Keratinocyte (primary cell): ENCODE measurements around the gene MAG. TPM values are rescaled to one million over a fixed set of nuclear protein-coding genes. Genes with fewer than 3 reads are reported as not detected.

Experiments
- DNase-seq: peaks from one replicate; pipeline ENCODE4 v3.0.0-alpha.2; 2011; ENCODE audit warnings: low read depth, missing footprints, low spot score
- FAIRE-seq: peaks from 2 replicates; lab custom pipeline; 2011; peaks lifted over from hg19 to GRCh38; lab: Jason Lieb, UNC
- H2AFZ ChIP-seq: 2 replicates; pipeline ENCODE4 v1.6.0; 2012; ENCODE audit warnings: low read length, control low read depth, inconsistent platforms; ENCODE audit not compliant: control insufficient read depth
- H3K27ac ChIP-seq: 2 replicates; pipeline ENCODE4 v1.5.1; 2011; ENCODE audit warnings: low read length; ENCODE audit not compliant: control insufficient read depth, insufficient read depth
- H3K27me3 ChIP-seq: 3 replicates; pipeline ENCODE4 v1.6.0; 2011; ENCODE audit warnings: low read length; ENCODE audit not compliant: control insufficient read depth, insufficient read depth; ENCODE audit errors: extremely low read depth
- H3K36me3 ChIP-seq, 2 experiments: 2 replicates in 1 of 2; 3 replicates in 1 of 2; pipeline ENCODE4 v1.5.1; 2011; ENCODE audit warnings: low read length in 2 of 2, mild to moderate bottlenecking in 1 of 2; ENCODE audit not compliant: control insufficient read depth in 2 of 2, insufficient read depth in 2 of 2; ENCODE audit errors: extremely low read depth in 1 of 2
- H3K4me1 ChIP-seq: 3 replicates; pipeline ENCODE4 v1.5.1; 2011; ENCODE audit warnings: low read length; ENCODE audit not compliant: control insufficient read depth, insufficient read depth; ENCODE audit errors: extremely low read depth
- H3K4me2 ChIP-seq: 3 replicates; pipeline ENCODE4 v1.6.0; 2011; ENCODE audit warnings: low read depth, low read length; ENCODE audit not compliant: control insufficient read depth, insufficient read depth; ENCODE audit errors: extremely low read depth
- H3K4me3 ChIP-seq, 3 experiments: fragments of 200-600 bp in 1 of 3; sonication (generic) in 1 of 3; 2 replicates in 2 of 3; 3 replicates in 1 of 3; pipeline ENCODE4 v1.5.1; 2011 to 2016; ENCODE audit warnings: low read length in 3 of 3, mild to moderate bottlenecking in 3 of 3, control low read depth in 2 of 3, inconsistent platforms in 1 of 3, low read depth in 1 of 3, mixed read lengths in 1 of 3, mixed run types in 1 of 3, moderate library complexity in 1 of 3; ENCODE audit not compliant: control insufficient read depth in 2 of 3, insufficient read depth in 2 of 3; ENCODE audit errors: extremely low read depth in 1 of 3
- H3K79me2 ChIP-seq: 2 replicates; pipeline ENCODE4 v1.6.0; 2012; ENCODE audit warnings: low read length; ENCODE audit not compliant: control insufficient read depth, insufficient read depth
- H3K9ac ChIP-seq: 3 replicates; pipeline ENCODE4 v1.6.0; 2011; ENCODE audit warnings: low read length; ENCODE audit not compliant: control insufficient read depth, insufficient read depth; ENCODE audit errors: extremely low read depth
- H3K9me1 ChIP-seq: 3 replicates; pipeline ENCODE4 v1.6.0; 2011; ENCODE audit warnings: low read length; ENCODE audit not compliant: control insufficient read depth, insufficient read depth; ENCODE audit errors: extremely low read depth
- H3K9me3 ChIP-seq: 2 replicates; pipeline ENCODE4 v1.5.1; 2012; ENCODE audit warnings: low read depth, low read length; ENCODE audit not compliant: control insufficient read depth
- H4K20me1 ChIP-seq: 3 replicates; pipeline ENCODE4 v1.6.0; 2011; ENCODE audit warnings: low read length; ENCODE audit not compliant: control insufficient read depth, insufficient read depth; ENCODE audit errors: extremely low read depth
- EZH2 ChIP-seq: IDR thresholded peaks from one replicate; pipeline ENCODE4 v1.6.1; 2012; ENCODE audit warnings: inconsistent platforms, mild to moderate bottlenecking, low read length, moderate library complexity
- dilution Hi-C: fragments of 300-500 bp; cut with MboI; formaldehyde crosslinking; loops from one replicate; pipeline ENCODE4 v1.7.0; 2020; ENCODE audit warnings: low sequenced_read_pairs; ENCODE audit not compliant: extremely low pct_ligation_motif_present
- polyA plus RNA-seq, 5 experiments: library from polyadenylated mRNA; depleted of rRNA in 3 of 5; stranded (reverse) in 3 of 5; stranded (forward) in 1 of 5; unstranded in 1 of 5; fragments of >200 nt; gene quantifications; 1 replicate in 1 of 5; 2 replicates in 3 of 5; 3 replicates in 1 of 5; pipeline versions ENCODE4 v1.2.1 to v1.2.3, GENCODE V29; 2011 to 2012; ENCODE audit warnings: missing spikeins in 2 of 5, low read depth in 1 of 5, low replicate concordance in 1 of 5
- TF ChIP-seq, protein P1 (sequence below), 3 experiments: IDR thresholded peaks in 1 of 3; conservative IDR thresholded peaks in 1 of 3; optimal IDR thresholded peaks in 1 of 3; 2 replicates in 2 of 3; 3 replicates in 1 of 3; pipeline versions ENCODE3 to v1.5.1; 2011; ENCODE audit warnings: low read length in 3 of 3, mild to moderate bottlenecking in 3 of 3, moderate library complexity in 2 of 3, control low read depth in 1 of 3, inconsistent platforms in 1 of 3; ENCODE audit not compliant: insufficient read depth in 2 of 3; ENCODE audit errors: extremely low read depth in 1 of 3

Gene MAG
- polyA plus RNA-seq, 1 donor (not counting 4 experiments of a cell fraction or from before 2014, with no cell fraction given), result not detected

DNA sequence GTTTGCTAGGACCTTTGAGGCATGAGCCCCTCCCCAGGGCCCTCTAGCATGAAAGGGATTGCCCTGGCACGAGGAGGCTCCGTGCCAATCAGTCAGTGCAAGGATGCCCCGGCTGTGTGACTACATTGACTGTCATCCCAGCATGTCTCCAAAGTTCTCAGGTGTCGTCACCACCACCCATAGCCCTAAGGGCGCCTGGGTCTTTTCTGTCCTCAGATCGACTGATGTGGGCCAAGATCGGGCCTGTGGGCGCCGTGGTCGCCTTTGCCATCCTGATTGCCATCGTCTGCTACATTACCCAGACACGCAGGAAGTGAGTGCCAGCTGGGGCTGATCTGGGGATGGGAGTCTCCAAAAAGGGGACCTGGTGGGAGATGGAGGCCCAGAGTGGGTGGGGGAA is 18.4 kb downstream of the MAG start:
- H4K20me1 ChIP-seq, result no peaks in the 10 kb centered on the region
- no peak overlapping the region for H3K9ac ChIP-seq
- no peaks in the 10 kb centered on the region for H3K36me3 ChIP-seq
- no peak overlapping the region for H2AFZ ChIP-seq
- no peak overlapping the region for H3K4me3 ChIP-seq
- FAIRE-seq (no peak), DNase-seq (no peak)
- no peaks in the 10 kb centered on the region for H3K79me2 ChIP-seq
- H3K27ac ChIP-seq, result no peak overlapping the region
- H3K4me1 ChIP-seq, result peaks cover 5% of the 10 kb centered on the region
- no peaks in the 10 kb centered on the region for H3K9me1 ChIP-seq
- dilution Hi-C loops, result no loop called here
- H3K27me3 ChIP-seq, result peaks cover 3% of the 10 kb centered on the region
- no peaks in the 10 kb centered on the region for H3K9me3 ChIP-seq
- TF ChIP-seq EZH2, result no peak
- TF ChIP-seq, protein P1, sequence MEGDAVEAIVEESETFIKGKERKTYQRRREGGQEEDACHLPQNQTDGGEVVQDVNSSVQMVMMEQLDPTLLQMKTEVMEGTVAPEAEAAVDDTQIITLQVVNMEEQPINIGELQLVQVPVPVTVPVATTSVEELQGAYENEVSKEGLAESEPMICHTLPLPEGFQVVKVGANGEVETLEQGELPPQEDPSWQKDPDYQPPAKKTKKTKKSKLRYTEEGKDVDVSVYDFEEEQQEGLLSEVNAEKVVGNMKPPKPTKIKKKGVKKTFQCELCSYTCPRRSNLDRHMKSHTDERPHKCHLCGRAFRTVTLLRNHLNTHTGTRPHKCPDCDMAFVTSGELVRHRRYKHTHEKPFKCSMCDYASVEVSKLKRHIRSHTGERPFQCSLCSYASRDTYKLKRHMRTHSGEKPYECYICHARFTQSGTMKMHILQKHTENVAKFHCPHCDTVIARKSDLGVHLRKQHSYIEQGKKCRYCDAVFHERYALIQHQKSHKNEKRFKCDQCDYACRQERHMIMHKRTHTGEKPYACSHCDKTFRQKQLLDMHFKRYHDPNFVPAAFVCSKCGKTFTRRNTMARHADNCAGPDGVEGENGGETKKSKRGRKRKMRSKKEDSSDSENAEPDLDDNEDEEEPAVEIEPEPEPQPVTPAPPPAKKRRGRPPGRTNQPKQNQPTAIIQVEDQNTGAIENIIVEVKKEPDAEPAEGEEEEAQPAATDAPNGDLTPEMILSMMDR (optimal IDR thresholded peaks at IDR 0.05 in 1 of 3, IDR thresholded peaks at IDR 0.05 in 1 of 3, conservative IDR thresholded peaks at IDR 0.05 in 1 of 3; ENCODE audit: extremely low read depth in 1 of 3, insufficient read depth in 2 of 3, low read length in 3 of 3), result no peak
- no peak overlapping the region for H3K4me2 ChIP-seq

DNA sequence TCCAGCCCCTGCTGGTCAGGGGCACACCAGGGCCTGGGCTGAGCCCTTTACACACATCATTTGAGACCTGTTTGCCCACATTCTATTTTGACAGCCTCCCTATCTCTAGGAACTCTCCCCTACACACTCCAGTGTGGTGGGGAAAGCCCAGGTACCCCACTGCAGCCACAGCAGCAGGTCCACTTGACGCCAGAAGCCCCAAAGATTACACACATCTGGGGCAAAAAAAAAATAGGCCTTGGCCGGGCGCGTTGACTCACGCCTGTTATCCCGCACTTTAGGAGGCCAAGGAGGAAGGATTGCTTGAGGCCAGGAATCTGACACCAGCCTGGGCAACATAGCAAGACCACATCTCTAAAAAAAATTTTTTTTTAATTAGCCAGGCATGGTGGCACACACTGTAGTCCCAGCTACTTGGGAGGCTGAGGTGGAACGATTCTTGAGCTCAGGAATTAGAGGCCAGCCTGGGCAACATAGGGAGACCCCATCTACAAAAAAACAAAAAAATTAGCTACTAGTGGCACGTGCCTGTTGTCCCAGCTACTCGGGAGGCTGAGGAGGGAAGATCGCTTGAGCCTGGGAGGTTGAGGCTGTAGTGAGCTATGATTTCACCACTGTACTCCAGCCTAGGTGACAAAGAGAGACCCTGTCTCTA is 19.0 kb downstream of the MAG start:
- DNase-seq (no peak), FAIRE-seq (no peak)
- dilution Hi-C loops, result no loop called here
- Histone ChIP-seq H3K4me1 (peaks cover 5% of the 10 kb centered on the region), H3K36me3 (no peaks in the 10 kb centered on the region), H3K4me3 (no peak overlapping the region), H3K27ac (no peak overlapping the region), H3K9me3 (no peaks in the 10 kb centered on the region), H3K9ac (no peak overlapping the region), H3K79me2 (no peaks in the 10 kb centered on the region), H3K4me2 (no peak overlapping the region), H3K9me1 (no peaks in the 10 kb centered on the region), H3K27me3 (peaks cover 3% of the 10 kb centered on the region), H2AFZ (no peak overlapping the region), H4K20me1 (no peaks in the 10 kb centered on the region)
- TF ChIP-seq, protein P1 (optimal IDR thresholded peaks at IDR 0.05 in 1 of 3, IDR thresholded peaks at IDR 0.05 in 1 of 3, conservative IDR thresholded peaks at IDR 0.05 in 1 of 3; ENCODE audit: extremely low read depth in 1 of 3, insufficient read depth in 2 of 3, low read length in 3 of 3), result no peak
- TF ChIP-seq EZH2, result no peak
